HUES64 (cell line): ENCODE results near the gene RNASEH1. TPM values are rescaled to one million over a fixed set of nuclear protein-coding genes. Genes with fewer than 3 reads are reported as not detected.

ENCODE experiments used
- H3K27ac ChIP-seq: 2 replicates; pipeline ENCODE4 v1.7.0; 2013; ENCODE audit warnings: low read depth, low read length, inconsistent platforms
- H3K27me3 ChIP-seq: 2 replicates; pipeline ENCODE4 v1.6.1; 2013; ENCODE audit warnings: mild to moderate bottlenecking, low read length; ENCODE audit not compliant: insufficient read depth
- H3K36me3 ChIP-seq: 2 replicates; pipeline ENCODE4 v1.6.1; 2013; ENCODE audit warnings: mild to moderate bottlenecking, low read length; ENCODE audit not compliant: insufficient read depth
- H3K4me1 ChIP-seq: 2 replicates; pipeline ENCODE4 v1.6.1; 2013; ENCODE audit warnings: mild to moderate bottlenecking, low read length, moderate library complexity; ENCODE audit not compliant: insufficient read depth
- H3K4me3 ChIP-seq: 2 replicates; pipeline ENCODE4 v1.5.1; 2013; ENCODE audit warnings: mild to moderate bottlenecking, low read length, moderate library complexity
- H3K9ac ChIP-seq: 2 replicates; pipeline ENCODE4 v1.6.1; 2013; ENCODE audit warnings: mild to moderate bottlenecking, low read depth, low read length
- H3K9me3 ChIP-seq: 2 replicates; pipeline ENCODE4 v1.6.1; 2013; ENCODE audit warnings: low read depth, low read length; ENCODE audit not compliant: insufficient read depth
- whole genome bisulfite sequencing: fragments of 150-250, 120-280 bp; methylation state at CpG from one replicate; pipeline ENCODE4 v1.1.7; 2013; ENCODE audit warnings: missing lambda C conversion rate; 5-methylcytosine and 5-hydroxymethylcytosine counted together
- polyA plus RNA-seq, 2 experiments: library from polyadenylated mRNA; stranded (reverse); fragments of 50-300 nt; gene quantifications; one replicate each; pipeline ENCODE4 v1.2.3, GENCODE V29; 2013

Gene RNASEH1
- 27.3 TPM for polyA plus RNA-seq (2013, experiment 1 of 2)
- polyA plus RNA-seq (2013, experiment 2 of 2), result 25.7 TPM

GRCh38 chr2:3558205-3559014 lies at the start of gene RNASEH1:
Gene RNASEH1, minus strand, starts transcription at chr2:3558333. Its CDS starts 73 bp downstream, at chr2:3558260.
- peak within 1 kb of the TSS; percentile 98 for H3K27ac ChIP-seq
- WGBS, result under 1% methylated on average over 67 of the region's 67 CpGs
- no peaks in the 10 kb centered on the region for H3K27me3 ChIP-seq
- peak within 1 kb of the TSS; percentile 98 for H3K9ac ChIP-seq
- H3K9me3 ChIP-seq, result no peaks in the 10 kb centered on the region
- peaks cover 45% of the 10 kb centered on the region for H3K36me3 ChIP-seq
- H3K4me1 ChIP-seq, result peaks cover 5% of the 10 kb centered on the region; the same call in 1 of the 2 replicates
- H3K4me3 ChIP-seq, result peak within 1 kb of the TSS; percentile 97

- Histone ChIP-seq H3K4me3 (no peak overlapping the region), H3K27ac (no peak overlapping the region), H3K4me1 (no peaks in the 10 kb centered on the region; the same call in 1 of the 2 replicates)
Measured at GRCh38 chr2:3606370-3607201, 48.5 kb upstream of the RNASEH1 start.

GRCh38 chr2:3606028-3606369 lies 47.9 kb upstream of the RNASEH1 start:
- Histone ChIP-seq H3K9ac (no peak overlapping the region), H3K27me3 (no peaks in the 10 kb centered on the region), H3K4me3 (no peak overlapping the region), H3K4me1 (no peaks in the 10 kb centered on the region; the same call in 1 of the 2 replicates), H3K9me3 (no peaks in the 10 kb centered on the region), H3K27ac (no peak overlapping the region), H3K36me3 (no peaks in the 10 kb centered on the region)
- 91% methylated on average over 11 of the region's 11 CpGs for WGBS

More at GRCh38 chr2:3606370-3607201, 48.5 kb upstream of the RNASEH1 start:
- Histone ChIP-seq H3K9ac (no peak overlapping the region), H3K36me3 (no peaks in the 10 kb centered on the region), H3K27me3 (no peaks in the 10 kb centered on the region), H3K9me3 (no peaks in the 10 kb centered on the region)
- 94% methylated on average over 37 of the region's 37 CpGs for WGBS

- Histone ChIP-seq H3K4me3 (no peak overlapping the region), H3K9ac (no peak overlapping the region), H3K36me3 (no peaks in the 10 kb centered on the region), H3K27ac (no peak overlapping the region), H3K4me1 (no peaks in the 10 kb centered on the region; the same call in 1 of the 2 replicates), H3K27me3 (no peaks in the 10 kb centered on the region), H3K9me3 (no peaks in the 10 kb centered on the region)
- 81% methylated on average over 33 of the region's 44 CpGs for WGBS
Measured at GRCh38 chr2:3604991-3605961, 47.1 kb upstream of the RNASEH1 start.

- Histone ChIP-seq H3K27ac (no peak overlapping the region), H3K9ac (no peak overlapping the region)
Measured at GRCh38 chr2:3604207-3604877, 46.2 kb upstream of the RNASEH1 start.

GRCh38 chr2:3603536-3604206 lies 45.5 kb upstream of the RNASEH1 start:
- 93% methylated on average over 19 of the region's 19 CpGs for WGBS
- Histone ChIP-seq H3K9ac (no peak overlapping the region), H3K9me3 (no peaks in the 10 kb centered on the region), H3K27ac (no peak overlapping the region), H3K4me1 (no peaks in the 10 kb centered on the region; the same call in 1 of the 2 replicates), H3K36me3 (no peaks in the 10 kb centered on the region), H3K27me3 (no peaks in the 10 kb centered on the region), H3K4me3 (no peak overlapping the region)

More at GRCh38 chr2:3604207-3604877, 46.2 kb upstream of the RNASEH1 start:
- H3K4me1 ChIP-seq, result no peaks in the 10 kb centered on the region; the same call in 1 of the 2 replicates
- H3K27me3 ChIP-seq, result no peaks in the 10 kb centered on the region
- 92% methylated on average over 16 of the region's 16 CpGs for WGBS
- H3K4me3 ChIP-seq, result no peak overlapping the region
- no peaks in the 10 kb centered on the region for H3K36me3 ChIP-seq
- no peaks in the 10 kb centered on the region for H3K9me3 ChIP-seq

GRCh38 chr2:3602553-3603339 lies 44.6 kb upstream of the RNASEH1 start:
- Histone ChIP-seq H3K9me3 (no peaks in the 10 kb centered on the region), H3K36me3 (no peaks in the 10 kb centered on the region), H3K4me3 (no peak overlapping the region), H3K27ac (no peak overlapping the region), H3K27me3 (no peaks in the 10 kb centered on the region), H3K4me1 (no peaks in the 10 kb centered on the region; the same call in 1 of the 2 replicates), H3K9ac (no peak overlapping the region)
- WGBS, result 93% methylated on average over 24 of the region's 25 CpGs

- no peak overlapping the region for H3K9ac ChIP-seq
- no peaks in the 10 kb centered on the region for H3K36me3 ChIP-seq
- H3K4me3 ChIP-seq, result no peak overlapping the region
- no peaks in the 10 kb centered on the region; the same call in 1 of the 2 replicates for H3K4me1 ChIP-seq
- H3K27ac ChIP-seq, result no peak overlapping the region
- H3K27me3 ChIP-seq, result no peaks in the 10 kb centered on the region
- no peaks in the 10 kb centered on the region for H3K9me3 ChIP-seq
- WGBS, result 86% methylated on average over 22 of the region's 22 CpGs
Measured at GRCh38 chr2:3601561-3602271, 43.6 kb upstream of the RNASEH1 start.
